HG02943 (cell line): Measurements from ENCODE around the gene ACSF3.
"Not testable (repeated sequence)": the region's sequence is repeated elsewhere in the genome, so short reads cannot be mapped to it uniquely, and the experiment has no call there.

Source experiments
- ATAC-seq: cut with Tn5 transposase; IDR thresholded peaks from one replicate; pipeline ENCODE4 v1.9.1; 2021; ENCODE audit warnings: mild to moderate bottlenecking, low read depth, moderate library complexity; ENCODE audit not compliant: unreplicated experiment

Gene ACSF3

GRCh38 chr16:89184933-89185794 is 91.5 kb downstream of the ACSF3 start:
- no peak for ATAC-seq

DNA sequence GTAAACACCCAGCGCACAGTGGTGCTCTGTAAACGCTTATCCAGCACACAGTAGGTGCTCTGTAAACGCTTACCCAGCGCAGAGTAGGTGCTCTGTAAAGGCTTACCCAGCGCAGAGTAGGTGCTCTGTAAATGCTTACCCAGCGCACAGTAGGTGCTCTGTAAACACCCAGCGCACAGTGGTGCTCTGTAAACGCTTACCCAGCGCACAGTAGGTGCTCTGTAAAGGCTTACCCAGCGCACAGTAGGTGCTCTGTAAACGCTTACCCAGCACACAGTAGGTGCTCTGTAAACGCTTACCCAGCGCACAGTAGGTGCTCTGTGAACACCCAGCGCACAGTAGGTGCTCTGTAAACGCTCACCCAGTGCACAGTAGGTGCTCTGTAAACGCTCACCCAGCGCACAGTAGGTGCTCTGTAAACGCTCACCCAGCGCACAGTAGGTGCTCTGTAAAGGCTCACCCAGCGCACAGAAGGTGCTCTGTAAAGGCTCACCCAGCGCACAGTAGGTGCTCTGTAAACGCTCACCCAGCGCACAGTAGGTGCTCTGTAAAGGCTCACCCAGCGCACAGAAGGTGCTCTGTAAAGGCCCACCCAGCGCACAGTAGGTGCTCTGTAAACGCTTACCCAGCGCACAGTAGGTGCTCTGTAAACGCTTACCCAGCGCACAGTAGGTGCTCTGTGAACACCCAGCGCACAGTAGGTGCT is 92.4 kb downstream of the ACSF3 start:
- not testable (repeated sequence) for ATAC-seq

- ATAC-seq = not testable (repeated sequence)
Observed at GRCh38 chr16:89186593-89187031, 93.0 kb downstream of the ACSF3 start.

DNA sequence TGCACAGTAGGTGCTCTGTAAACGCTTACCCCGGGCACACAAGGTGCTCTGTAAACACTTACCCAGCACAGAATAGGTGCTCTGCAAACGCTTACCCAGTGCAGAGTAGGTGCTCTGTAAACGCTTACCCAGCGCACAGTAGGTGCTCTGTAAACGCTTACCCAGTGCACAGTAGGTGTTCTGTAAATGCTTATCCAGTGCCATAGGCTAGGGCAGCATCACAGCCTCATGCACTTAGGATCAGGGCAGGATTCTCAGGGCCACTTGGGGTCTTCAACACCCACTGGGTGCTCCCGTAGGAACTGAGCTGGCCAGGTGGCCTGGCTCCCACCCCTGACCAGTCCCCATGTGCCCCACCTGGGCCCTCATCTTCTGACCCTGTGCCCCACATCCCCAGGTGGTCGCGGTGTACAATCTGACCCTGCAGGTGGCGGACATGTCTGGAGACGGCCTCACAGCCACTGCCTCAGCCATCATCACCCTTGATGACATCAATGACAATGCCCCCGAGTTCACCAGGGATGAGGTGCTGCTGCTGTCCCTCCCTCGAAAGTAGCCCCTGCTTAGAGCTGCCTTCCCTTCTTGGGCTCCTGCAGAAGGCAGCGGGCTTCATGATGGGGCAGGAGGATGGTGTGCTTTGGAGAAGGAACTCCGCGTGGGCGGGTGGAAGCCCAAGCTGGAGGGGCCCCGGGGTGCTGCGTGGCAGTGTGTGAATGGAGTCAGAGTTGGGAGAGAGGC is 93.5 kb downstream of the ACSF3 start:
- no peak for ATAC-seq

GRCh38 chr16:89187770-89188392 is 94.2 kb downstream of the ACSF3 start:
- ATAC-seq = no peak

DNA sequence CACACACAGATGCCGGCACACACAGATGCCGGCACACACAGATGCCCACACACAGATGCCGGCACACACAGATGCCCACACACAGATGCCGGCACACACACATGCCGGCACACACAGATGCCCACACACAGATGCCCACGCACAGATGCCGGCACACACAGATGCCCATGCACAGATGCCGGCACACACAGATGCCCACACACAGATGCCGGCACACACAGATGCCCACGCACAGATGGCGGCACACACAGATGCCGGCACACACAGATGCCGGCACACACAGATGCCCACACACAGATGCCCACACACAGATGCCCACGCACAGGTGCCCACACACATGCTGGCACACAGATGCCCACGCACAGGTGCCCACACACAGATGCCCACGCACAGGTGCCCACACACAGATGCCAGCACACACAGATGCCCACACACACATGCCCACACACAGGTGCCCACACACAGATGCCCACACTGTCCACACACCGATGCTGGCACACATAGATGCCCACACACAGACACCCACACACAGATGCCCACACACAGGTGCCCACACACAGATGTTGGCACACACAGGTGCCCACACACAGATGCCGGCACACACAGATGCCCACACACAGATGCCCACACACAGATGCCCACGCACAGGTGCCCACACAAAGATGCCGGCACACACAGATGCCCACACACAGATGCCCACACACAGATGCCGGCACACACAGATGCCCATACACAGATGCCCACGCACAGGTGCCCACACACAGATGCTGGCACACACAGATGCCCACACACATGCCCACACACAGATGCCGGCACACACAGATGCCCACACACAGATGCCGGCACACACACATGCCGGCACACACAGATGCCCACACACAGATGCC is 95.1 kb downstream of the ACSF3 start:
- ATAC-seq = not testable (repeated sequence)

DNA sequence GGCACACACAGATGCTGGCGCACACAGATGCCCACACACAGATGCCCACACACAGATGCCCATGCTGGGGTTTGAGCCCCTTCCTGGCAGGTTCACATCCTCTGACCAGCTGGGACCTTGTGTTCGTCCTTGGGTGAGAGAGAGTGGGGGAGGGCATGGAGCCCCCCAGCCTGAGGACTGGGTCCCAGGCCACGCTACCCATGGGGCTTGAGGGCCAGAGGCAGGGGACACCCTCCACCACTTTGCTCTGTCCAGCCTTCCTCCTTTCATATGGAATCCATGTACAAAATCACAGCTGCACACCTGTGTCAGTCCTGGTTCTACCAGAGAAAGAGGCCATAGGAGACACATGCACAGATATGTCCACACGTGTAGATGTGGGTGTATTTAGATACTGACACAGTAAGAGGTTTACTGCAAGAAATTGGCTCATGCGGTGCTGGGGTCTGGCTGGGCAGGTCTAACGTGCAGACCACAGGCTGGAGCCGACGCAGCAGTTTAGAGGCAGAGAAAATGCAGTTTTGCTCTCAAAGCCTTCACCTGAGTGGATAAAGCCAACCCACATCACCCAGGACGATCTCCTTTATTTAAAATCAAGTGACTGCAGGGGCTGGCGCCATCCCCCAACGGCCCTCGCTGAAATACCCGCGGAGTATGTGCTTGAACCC is 95.8 kb downstream of the ACSF3 start:
- ATAC-seq = no peak

GRCh38 chr16:89190150-89190958 is 96.7 kb downstream of the ACSF3 start:
- ATAC-seq = no peak

- no peak for ATAC-seq
Observed at GRCh38 chr16:89191033-89191900, 97.6 kb downstream of the ACSF3 start.

DNA sequence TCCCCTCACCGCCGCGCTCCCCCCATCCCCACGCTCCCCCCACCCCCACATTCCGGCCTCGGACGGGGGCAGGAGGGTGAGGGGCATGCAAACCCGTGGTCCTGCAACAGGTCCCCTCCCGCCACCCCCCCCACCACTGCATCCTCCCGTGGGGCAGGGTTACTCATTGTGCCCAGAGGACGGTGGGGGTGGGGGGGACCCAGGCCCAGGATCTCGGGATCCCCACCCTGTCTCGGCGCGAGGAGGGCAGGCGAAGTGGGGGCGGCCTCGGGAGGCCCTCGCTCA is 98.2 kb downstream of the ACSF3 start:
- no peak for ATAC-seq

DNA sequence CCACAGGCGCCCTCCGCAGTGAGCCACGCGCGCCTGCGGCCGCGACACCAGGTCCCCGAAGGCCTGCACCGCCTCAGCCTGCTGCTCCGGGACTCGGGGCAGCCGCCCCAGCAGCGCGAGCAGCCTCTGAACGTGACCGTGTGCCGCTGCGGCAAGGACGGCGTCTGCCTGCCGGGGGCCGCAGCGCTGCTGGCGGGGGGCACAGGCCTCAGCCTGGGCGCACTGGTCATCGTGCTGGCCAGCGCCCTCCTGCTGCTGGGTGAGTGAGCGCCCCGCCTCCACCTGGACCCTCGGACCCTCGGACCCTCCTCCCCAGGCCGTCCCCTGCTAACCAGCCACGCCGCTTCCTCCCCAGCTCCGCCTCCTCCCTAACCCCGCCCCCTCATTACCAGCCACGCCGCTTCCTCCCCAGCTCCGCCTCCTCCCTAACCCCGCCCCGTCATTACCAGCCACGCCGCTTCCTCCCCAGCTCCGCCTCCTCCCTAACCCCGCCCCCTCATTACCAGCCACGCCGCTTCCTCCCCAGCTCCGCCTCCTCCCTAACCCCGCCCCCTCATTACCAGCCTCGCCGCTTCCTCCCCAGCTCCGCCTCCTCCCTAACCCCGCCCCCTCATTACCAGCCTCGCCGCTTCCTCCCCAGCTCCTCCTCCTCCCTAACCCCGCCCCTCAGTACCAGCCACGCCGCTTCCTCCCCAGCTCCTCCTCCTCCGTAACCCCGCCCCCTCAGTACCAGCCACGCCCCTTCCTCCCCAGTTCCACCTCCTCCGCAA is 98.7 kb downstream of the ACSF3 start:
- not testable (repeated sequence) for ATAC-seq

- no peak for ATAC-seq
Observed at GRCh38 chr16:89192956-89193575, 99.4 kb downstream of the ACSF3 start.

GRCh38 chr16:89193576-89194293 is 100.1 kb downstream of the ACSF3 start:
- no peak for ATAC-seq

- no peak for ATAC-seq
Observed at GRCh38 chr16:89194340-89195311, 101.0 kb downstream of the ACSF3 start.
